GM23338 (cell line): ENCODE measurements around the gene GFRA4. TPM values are rescaled to one million over a fixed set of nuclear protein-coding genes. Genes with fewer than 3 reads are reported as not detected.

Experiments used
- ATAC-seq: fragments of 200-7000 bp; cut with Tn5 transposase; 3 replicates; pipeline ENCODE4 v1.9.1; 2020
- DNase-seq: peaks from one replicate; pipeline ENCODE4 v3.0.0-alpha.2; 2015; ENCODE audit warnings: low spot score
- H2AFZ ChIP-seq: fragments of 200-600 bp; sonication (generic); 2 replicates; pipeline ENCODE4 v1.8.0; 2016; ENCODE audit warnings: antibody characterized with exemption, mild to moderate bottlenecking, moderate library complexity
- H3F3A ChIP-seq: fragments of 200-600 bp; sonication (generic); replicated peaks from 2 replicates; pipeline ENCODE4 v1.8.0; 2017; ENCODE audit warnings: antibody characterized with exemption, mixed run types, low read depth
- H3K27ac ChIP-seq: fragments of 200-600 bp; sonication (generic); 2 replicates; pipeline ENCODE4 v1.6.1; 2016; ENCODE audit warnings: low read depth
- H3K27me3 ChIP-seq: fragments of 200-600 bp; sonication (generic); 2 replicates; pipeline ENCODE4 v1.8.0; 2016; ENCODE audit warnings: mild to moderate bottlenecking, mixed run types, moderate library complexity; ENCODE audit not compliant: insufficient read depth
- H3K36me3 ChIP-seq: fragments of 200-600 bp; sonication (generic); 2 replicates; pipeline ENCODE4 v1.8.0; 2016; ENCODE audit warnings: mild to moderate bottlenecking; ENCODE audit not compliant: insufficient read depth
- H3K4me1 ChIP-seq: fragments of 200-600 bp; sonication (generic); 2 replicates; pipeline ENCODE4 v1.8.0; 2016; ENCODE audit warnings: mild to moderate bottlenecking, moderate library complexity; ENCODE audit not compliant: insufficient read depth
- H3K4me2 ChIP-seq: fragments of 200-600 bp; sonication (generic); 2 replicates; pipeline ENCODE4 v1.7.1; 2017; ENCODE audit warnings: mixed run types
- H3K4me3 ChIP-seq: fragments of 200-600 bp; sonication (generic); 2 replicates; pipeline ENCODE4 v1.6.1; 2016; ENCODE audit warnings: mixed run types
- H3K79me2 ChIP-seq: fragments of 200-600 bp; sonication (generic); replicated peaks from 2 replicates; pipeline ENCODE4 v1.8.0; 2017; ENCODE audit warnings: mild to moderate bottlenecking; ENCODE audit not compliant: insufficient read depth
- H3K9me2 ChIP-seq: fragments of 200-600 bp; sonication (generic); 2 replicates; pipeline ENCODE4 v1.8.0; 2017; ENCODE audit not compliant: insufficient read depth
- H4K20me1 ChIP-seq: fragments of 200-600 bp; sonication (generic); replicated peaks from 2 replicates; pipeline ENCODE4 v1.8.0; 2017; ENCODE audit warnings: mild to moderate bottlenecking; ENCODE audit not compliant: insufficient read depth
- H3K27ac Mint-ChIP-seq: 2 replicates; pipeline ENCODE4 v1.8.0; 2020; ENCODE audit warnings: inconsistent platforms, mild to moderate bottlenecking, moderate library complexity, mixed read lengths
- H3K27me3 Mint-ChIP-seq: 3 replicates; pipeline ENCODE4 v1.8.0; 2022; ENCODE audit warnings: low read depth, mild to moderate bottlenecking, moderate library complexity, mixed read lengths, inconsistent platforms; ENCODE audit not compliant: insufficient read depth, poor library complexity
- H3K36me3 Mint-ChIP-seq: 3 replicates; pipeline ENCODE4 v1.8.0; 2021; ENCODE audit warnings: low read depth, mild to moderate bottlenecking, inconsistent platforms, moderate library complexity, mixed read lengths
- H3K4me1 Mint-ChIP-seq: 3 replicates; pipeline ENCODE4 v1.8.0; 2020; ENCODE audit warnings: mild to moderate bottlenecking, inconsistent platforms, mixed read lengths
- H3K4me3 Mint-ChIP-seq: 3 replicates; pipeline ENCODE4 v1.8.0; 2021; ENCODE audit warnings: moderate library complexity, mild to moderate bottlenecking, inconsistent platforms, mixed read lengths
- H3K9me3 Mint-ChIP-seq: 3 replicates; pipeline ENCODE4 v1.8.0; 2020; ENCODE audit warnings: moderate library complexity, mild to moderate bottlenecking, inconsistent platforms, mixed read lengths
- CREB1 ChIP-seq: fragments of 250-450 bp; sonication (Bioruptor Pico); IDR thresholded peaks from 2 replicates; pipeline ENCODE4 v1.5.0; 2020; ENCODE audit warnings: low read depth, mild to moderate bottlenecking, moderate library complexity
- ETS1 ChIP-seq: IDR thresholded peaks from 2 replicates; pipeline ENCODE4 v1.6.1; 2016; ENCODE audit warnings: antibody characterized with exemption
- NANOG ChIP-seq: IDR thresholded peaks from 2 replicates; pipeline ENCODE4 v1.6.1; 2016; ENCODE audit warnings: antibody characterized with exemption, borderline replicate concordance
- POLR2AphosphoS5 ChIP-seq: IDR thresholded peaks from 2 replicates; pipeline ENCODE4 v1.6.1; 2016; ENCODE audit warnings: antibody characterized with exemption, low read depth
- REST ChIP-seq: IDR thresholded peaks from one replicate; pipeline ENCODE4 v1.6.1; 2018; ENCODE audit warnings: antibody characterized with exemption; ENCODE audit not compliant: unreplicated experiment
- ZNF114 ChIP-seq: fragments of 250-450 bp; sonication (Bioruptor Pico); IDR thresholded peaks from 2 replicates; pipeline ENCODE4 v1.5.0; 2020; ENCODE audit warnings: mild to moderate bottlenecking, moderate library complexity
- ZNF462 ChIP-seq: fragments of 250-450 bp; sonication (Bioruptor Pico); IDR thresholded peaks from 2 replicates; pipeline ENCODE4 v1.5.0; 2020; ENCODE audit warnings: mild to moderate bottlenecking, moderate library complexity
- polyA plus RNA-seq: library from polyadenylated mRNA; unstranded; fragments of >200 nt; fragmentation: Nextera tagmentation; extraction: Ambion mirVana; gene quantifications from 2 replicates; pipeline ENCODE4 v1.2.1, GENCODE V29; 2016
- total RNA-seq: library from RNA; depleted of rRNA; stranded (reverse); fragments of >200 nt; shearing (Covaris generic); gene quantifications from 2 replicates; pipeline ENCODE4 v1.2.3, GENCODE V29; 2014

The GFRA4 gene
- total and polyA plus RNA-seq, 2 experiments from 2014 or later = not detected

GRCh38 chr20:3699037-3699436 lies 35.8 kb upstream of the GFRA4 start:
- Mint-ChIP-seq H3K4me1 (no peaks in the 10 kb centered on the region), H3K4me3 (no peak overlapping the region)
- no peak for DNase-seq

GRCh38 chr20:3698591-3699001 lies 35.4 kb upstream of the GFRA4 start:
- H3K79me2 ChIP-seq = no peaks in the 10 kb centered on the region
- Mint-ChIP-seq H3K27ac (no peak overlapping the region), H3K9me3 (peaks cover 3% of the 10 kb centered on the region; the same call in 1 of the 3 replicates), H3K4me3 (no peak overlapping the region), H3K36me3 (no peaks in the 10 kb centered on the region), H3K4me1 (no peaks in the 10 kb centered on the region), H3K27me3 (peaks cover 8% of the 10 kb centered on the region)
- no peaks in the 10 kb centered on the region for H3K27me3 ChIP-seq
- no peaks in the 10 kb centered on the region for H3K9me2 ChIP-seq
- no peak for ATAC-seq
- no peaks in the 10 kb centered on the region for H3F3A ChIP-seq
- DNase-seq = no peak
- H4K20me1 ChIP-seq = no peaks in the 10 kb centered on the region
- H3K36me3 ChIP-seq = no peaks in the 10 kb centered on the region
- H3K27ac ChIP-seq = no peak overlapping the region
- no peak overlapping the region for H2AFZ ChIP-seq
- H3K4me3 ChIP-seq = no peak overlapping the region
- no peaks in the 10 kb centered on the region for H3K4me1 ChIP-seq
- no peak overlapping the region for H3K4me2 ChIP-seq
- no peak for TF ChIP-seq POLR2AphosphoS5
- TF ChIP-seq ETS1 = no peak
- no peak for TF ChIP-seq NANOG
- no peak for TF ChIP-seq REST
- TF ChIP-seq ZNF114 (CRISPR knock-in tag) = no peak
- TF ChIP-seq CREB1 (CRISPR knock-in tag) = no peak
- TF ChIP-seq ZNF462 (CRISPR knock-in tag) = no peak

More at GRCh38 chr20:3699037-3699436, 35.8 kb upstream of the GFRA4 start:
- H3K9me2 ChIP-seq = no peaks in the 10 kb centered on the region
- no peak overlapping the region for H3K27ac ChIP-seq
- TF ChIP-seq NANOG = no peak
- no peak for TF ChIP-seq ETS1
- no peaks in the 10 kb centered on the region for H4K20me1 ChIP-seq
- H3K36me3 Mint-ChIP-seq = no peaks in the 10 kb centered on the region
- no peak overlapping the region for H3K27ac Mint-ChIP-seq
- H3K4me3 ChIP-seq = no peak overlapping the region
- no peaks in the 10 kb centered on the region for H3K79me2 ChIP-seq
- no peaks in the 10 kb centered on the region for H3F3A ChIP-seq
- no peaks in the 10 kb centered on the region for H3K36me3 ChIP-seq
- H3K27me3 Mint-ChIP-seq = peaks cover 4% of the 10 kb centered on the region
- H3K27me3 ChIP-seq = no peaks in the 10 kb centered on the region
- no peak overlapping the region for H2AFZ ChIP-seq
- ATAC-seq = no peak
- H3K4me2 ChIP-seq = no peak overlapping the region
- H3K9me3 Mint-ChIP-seq = peaks cover 3% of the 10 kb centered on the region; the same call in 1 of the 3 replicates
- no peaks in the 10 kb centered on the region for H3K4me1 ChIP-seq
